ENCODE measurements around the gene DUSP3. TPM values are rescaled to one million over a fixed set of nuclear protein-coding genes. Genes with fewer than 3 reads are reported as not detected.

Gene DUSP3
- total RNA-seq, result 1 to 10 TPM; 8.3 to 8.6 TPM

DNA sequence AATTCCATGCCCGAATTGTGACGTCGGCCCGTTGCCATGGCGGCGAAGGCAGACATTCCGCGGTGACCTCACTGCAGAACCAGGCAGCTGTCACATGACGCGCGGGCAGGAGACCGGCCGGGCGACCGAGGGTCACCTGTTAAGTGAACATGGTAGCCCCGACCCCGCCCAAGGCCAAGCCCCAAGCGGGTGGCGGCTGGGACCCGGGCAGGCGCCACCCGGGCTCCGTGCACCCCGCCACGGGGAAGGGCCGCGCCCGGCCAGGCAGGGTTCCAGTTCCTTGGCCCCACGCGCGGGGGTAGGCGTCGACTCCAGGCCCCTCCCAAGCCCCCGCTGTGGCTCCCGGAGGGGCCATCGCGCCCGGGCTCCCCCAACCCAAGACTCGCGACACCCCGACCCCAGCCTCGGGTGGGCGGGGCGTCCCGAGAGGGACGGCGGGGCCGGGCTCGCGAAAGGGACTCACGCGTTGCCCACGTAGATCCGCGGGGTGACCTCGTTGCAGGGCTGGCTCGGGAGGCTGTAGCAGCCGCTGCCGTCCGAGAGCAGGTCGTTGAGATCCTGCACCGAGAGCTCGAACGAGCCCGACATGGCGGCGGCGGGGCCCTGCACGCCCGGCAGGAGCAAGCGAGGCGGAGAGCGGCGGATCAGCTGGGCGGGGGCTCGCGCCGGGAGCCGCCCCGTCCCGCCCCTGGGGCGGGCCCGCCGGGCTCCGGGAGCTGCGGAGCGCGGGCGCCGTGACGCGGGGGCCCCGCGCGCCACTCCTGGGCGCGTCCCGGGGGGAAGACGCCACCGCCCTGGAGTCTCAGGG lies at the start of gene DUSP3:
Gene DUSP3 (minus strand): TSS at position 641 of the 808 bp plus-strand sequence. CDS start 53 bp downstream, at position 588.
- peaks cover 40% of the 10 kb centered on the region for H3K27me3 Mint-ChIP-seq
- peak within 1 kb of the TSS; percentile 79 for H3K4me3 Mint-ChIP-seq
- ChIA-PET CTCF (interaction anchor here (1.9 kb wide), 1 partner anchor 12 kb away, joined by 22 read pairs; no protein-coding TSS in a partner anchor), POLR2A (no interaction called here)
- H3K36me3 Mint-ChIP-seq (ENCODE audit: low read depth), result no peaks in the 10 kb centered on the region
- peak within 1 kb of the TSS; percentile 64 for H3K27ac Mint-ChIP-seq
- H3K9me3 Mint-ChIP-seq, result no peaks in the 10 kb centered on the region
- peak; percentile 77 for DNase-seq
- H3K4me1 Mint-ChIP-seq, result peaks cover 6% of the 10 kb centered on the region

- no peaks in the 10 kb centered on the region for H3K9me3 Mint-ChIP-seq
These were observed 48.8 kb upstream of the DUSP3 start for GRCh38 chr17:43827596-43827995.

DNA sequence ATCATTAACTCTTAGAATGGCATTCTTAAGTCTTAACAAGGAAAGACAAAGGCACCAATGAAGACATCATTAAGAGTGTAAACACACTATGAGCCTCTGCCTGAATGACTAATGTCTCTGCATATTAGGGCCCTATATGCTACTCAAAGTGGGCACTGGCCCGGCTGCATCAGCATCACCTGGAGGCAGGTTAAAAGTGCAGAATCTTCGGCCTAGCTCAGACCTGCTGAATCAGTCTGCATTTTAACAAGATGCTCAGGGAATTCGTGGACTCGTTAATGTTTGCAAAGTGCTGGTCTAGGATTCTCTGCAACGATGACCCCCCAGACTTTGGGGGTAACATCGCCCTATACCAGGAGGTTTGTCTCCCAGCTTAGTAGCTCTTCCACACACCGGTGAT lies 47.4 kb upstream of the DUSP3 start:
- Mint-ChIP-seq H3K9me3 (no peaks in the 10 kb centered on the region), H3K4me1 (no peaks in the 10 kb centered on the region), H3K4me3 (no peak overlapping the region), H3K36me3 (ENCODE audit: low read depth) (no peaks in the 10 kb centered on the region), H3K27ac (no peak overlapping the region), H3K27me3 (peaks cover 10% of the 10 kb centered on the region)
- ChIA-PET CTCF (interaction anchor here (2.2 kb wide), 1 partner anchor 20 kb away, joined by 6 read pairs; the partner anchor contains the start of gene CD300LG), POLR2A (no interaction called here)
- DNase-seq, result no peak

More at GRCh38 chr17:43827596-43827995, 48.8 kb upstream of the DUSP3 start:
- Mint-ChIP-seq H3K27ac (no peak overlapping the region), H3K4me1 (peaks cover 5% of the 10 kb centered on the region), H3K27me3 (peaks cover 22% of the 10 kb centered on the region), H3K36me3 (ENCODE audit: low read depth) (no peaks in the 10 kb centered on the region), H3K4me3 (no peak overlapping the region)
- DNase-seq, result no peak
- ChIA-PET POLR2A (no interaction called here), CTCF (interaction anchor here (2.2 kb wide), 1 partner anchor 18 kb away, joined by 6 read pairs; the partner anchor contains the start of gene CD300LG)

GRCh38 chr17:43825567-43825966 lies 46.8 kb upstream of the DUSP3 start:
- Mint-ChIP-seq H3K9me3 (no peaks in the 10 kb centered on the region), H3K4me1 (no peaks in the 10 kb centered on the region), H3K4me3 (no peak overlapping the region), H3K27ac (no peak overlapping the region), H3K27me3 (peaks cover 4% of the 10 kb centered on the region), H3K36me3 (ENCODE audit: low read depth) (no peaks in the 10 kb centered on the region)
- ChIA-PET POLR2A (no interaction called here), CTCF (no interaction called here)
- no peak for DNase-seq

- no peaks in the 10 kb centered on the region for H3K9me3 Mint-ChIP-seq
- H3K4me3 Mint-ChIP-seq, result no peak overlapping the region
- H3K4me1 Mint-ChIP-seq, result no peaks in the 10 kb centered on the region
- DNase-seq, result no peak
- no peaks in the 10 kb centered on the region for H3K27me3 Mint-ChIP-seq
- no peak overlapping the region for H3K27ac Mint-ChIP-seq
- ChIA-PET CTCF (no interaction called here), POLR2A (no interaction called here)
- no peaks in the 10 kb centered on the region for H3K36me3 Mint-ChIP-seq (ENCODE audit: low read depth)
These were observed 44.7 kb upstream of the DUSP3 start for GRCh38 chr17:43823350-43824084.

DNA sequence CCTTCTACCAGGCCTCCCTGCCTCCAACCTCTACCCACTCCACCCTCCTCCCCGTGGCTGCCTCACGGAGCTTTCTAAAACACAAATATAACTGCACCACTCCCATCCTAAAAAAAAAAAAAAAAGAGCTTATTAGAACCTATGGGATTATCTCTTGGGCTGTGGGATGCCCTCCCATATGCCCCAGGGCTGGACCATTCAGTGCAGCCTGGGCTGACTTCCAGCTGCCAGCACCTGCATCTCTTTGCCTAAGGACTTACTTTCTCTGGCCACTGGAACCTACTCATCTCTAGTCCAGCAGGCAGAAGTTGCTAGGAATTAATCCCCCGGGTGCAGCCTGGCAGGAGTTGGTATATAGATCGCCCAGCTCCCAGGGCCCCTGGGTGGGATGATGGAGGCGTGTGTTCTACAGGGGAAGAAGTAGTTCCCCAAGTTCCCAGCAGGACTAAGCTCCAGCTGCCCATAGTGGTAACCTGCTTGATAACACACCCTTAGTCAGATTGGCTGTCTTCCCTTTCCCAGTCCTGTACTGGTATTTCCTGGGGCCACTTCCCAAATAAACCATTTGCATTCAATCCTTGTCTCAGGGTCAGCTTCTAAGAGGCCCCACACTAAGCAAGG lies 43.9 kb upstream of the DUSP3 start:
- ChIA-PET POLR2A (no interaction called here), CTCF (interaction anchor here (1.0 to 1.1 kb wide), 2 partner anchors 23 to 91 kb away, joined by 3 to 4 read pairs; no protein-coding TSS in a partner anchor)
- Mint-ChIP-seq H3K4me1 (no peaks in the 10 kb centered on the region), H3K27ac (no peak overlapping the region), H3K27me3 (no peaks in the 10 kb centered on the region), H3K36me3 (ENCODE audit: low read depth) (no peaks in the 10 kb centered on the region), H3K4me3 (no peak overlapping the region), H3K9me3 (no peaks in the 10 kb centered on the region)
- DNase-seq, result no peak

- H3K27me3 Mint-ChIP-seq, result no peaks in the 10 kb centered on the region
- DNase-seq, result no peak
- POLR2A ChIA-PET, result no interaction called here
- CTCF ChIA-PET, result no interaction called here
- H3K9me3 Mint-ChIP-seq, result no peaks in the 10 kb centered on the region
- no peaks in the 10 kb centered on the region for H3K4me1 Mint-ChIP-seq
- no peak overlapping the region for H3K4me3 Mint-ChIP-seq
- no peaks in the 10 kb centered on the region for H3K36me3 Mint-ChIP-seq (ENCODE audit: low read depth)
- H3K27ac Mint-ChIP-seq, result no peak overlapping the region
These were observed 42.0 kb upstream of the DUSP3 start for GRCh38 chr17:43820759-43821158.

DNA sequence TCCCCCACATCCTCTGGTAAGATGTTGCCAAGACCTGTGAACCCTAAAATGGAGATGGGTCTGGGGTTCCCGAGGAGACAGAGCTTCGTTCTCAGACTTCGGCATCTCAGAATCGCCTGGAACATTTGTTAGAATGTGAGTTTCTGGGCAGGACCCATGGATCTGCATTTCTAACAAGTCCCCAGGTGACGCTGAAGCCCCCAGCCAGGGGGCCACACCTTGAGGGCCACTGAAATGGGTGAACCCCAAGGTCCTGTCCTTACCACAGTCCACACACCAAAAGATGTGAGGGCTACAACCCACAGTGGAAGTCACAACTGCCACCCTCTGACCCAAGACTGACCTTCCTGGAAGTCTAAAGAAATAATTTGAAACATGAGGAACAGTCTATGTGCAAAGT lies 40.2 kb upstream of the DUSP3 start:
- no peak for DNase-seq
- ChIA-PET POLR2A (no interaction called here), CTCF (interaction anchor here (0.6 to 1.5 kb wide), 2 partner anchors 52 to 53 kb away, joined by 3 read pairs; no protein-coding TSS in a partner anchor)
- H3K4me1 Mint-ChIP-seq, result no peaks in the 10 kb centered on the region
- H3K36me3 Mint-ChIP-seq (ENCODE audit: low read depth), result no peaks in the 10 kb centered on the region
- H3K9me3 Mint-ChIP-seq, result no peaks in the 10 kb centered on the region
- H3K27me3 Mint-ChIP-seq, result no peaks in the 10 kb centered on the region
- H3K4me3 Mint-ChIP-seq, result no peak overlapping the region
- no peak overlapping the region for H3K27ac Mint-ChIP-seq

DNA sequence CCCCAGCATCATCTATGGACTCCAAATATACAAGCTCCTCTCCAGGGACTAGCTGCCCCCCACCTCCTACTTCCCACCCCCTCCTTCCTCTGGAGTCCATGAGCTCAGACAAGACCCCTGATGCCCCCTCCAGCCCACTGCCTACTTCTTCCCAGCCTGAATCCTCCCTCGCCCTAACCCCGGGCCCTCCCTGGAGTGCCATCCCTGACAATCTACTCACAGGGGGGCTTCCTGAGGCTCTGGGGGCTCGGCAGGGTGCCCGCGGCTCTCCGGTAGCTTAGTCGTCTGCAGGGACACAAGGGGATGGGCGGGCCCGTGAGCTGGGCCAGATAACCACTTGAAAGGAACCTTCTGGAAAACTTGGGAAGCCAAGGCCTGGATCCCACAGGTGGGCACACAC lies 39.0 kb upstream of the DUSP3 start:
- Mint-ChIP-seq H3K9me3 (no peaks in the 10 kb centered on the region), H3K27ac (no peak overlapping the region), H3K27me3 (no peaks in the 10 kb centered on the region), H3K4me1 (no peaks in the 10 kb centered on the region), H3K36me3 (ENCODE audit: low read depth) (no peaks in the 10 kb centered on the region), H3K4me3 (no peak overlapping the region)
- POLR2A ChIA-PET, result interaction anchor here (1.1 kb wide), 1 partner anchor 28 kb away, joined by 3 read pairs; no protein-coding TSS in a partner anchor
- CTCF ChIA-PET, result interaction anchor here (0.6 to 1.5 kb wide), 2 partner anchors 25 to 51 kb away, joined by 3 read pairs; no protein-coding TSS in a partner anchor
- no peak for DNase-seq

- CTCF ChIA-PET, result no interaction called here
These were observed 37.9 kb upstream of the DUSP3 start for GRCh38 chr17:43816336-43817320.

GRCh38 chr17:43814714-43815113 lies 35.9 kb upstream of the DUSP3 start:
- H3K36me3 Mint-ChIP-seq (ENCODE audit: low read depth), result no peaks in the 10 kb centered on the region
- H3K27me3 Mint-ChIP-seq, result peaks cover 6% of the 10 kb centered on the region
- ChIA-PET POLR2A (no interaction called here), CTCF (no interaction called here)
- H3K27ac Mint-ChIP-seq, result no peak overlapping the region
- no peak overlapping the region for H3K4me3 Mint-ChIP-seq
- no peaks in the 10 kb centered on the region for H3K9me3 Mint-ChIP-seq
- H3K4me1 Mint-ChIP-seq, result no peaks in the 10 kb centered on the region
- DNase-seq, result no peak

More at GRCh38 chr17:43816336-43817320, 37.9 kb upstream of the DUSP3 start:
- H3K4me3 Mint-ChIP-seq, result no peak overlapping the region
- H3K4me1 Mint-ChIP-seq, result no peaks in the 10 kb centered on the region
- peaks cover 4% of the 10 kb centered on the region for H3K27me3 Mint-ChIP-seq
- H3K9me3 Mint-ChIP-seq, result no peaks in the 10 kb centered on the region
- POLR2A ChIA-PET, result interaction anchor here (1.1 kb wide), 1 partner anchor 30 kb away, joined by 3 read pairs; no protein-coding TSS in a partner anchor
- no peak overlapping the region for H3K27ac Mint-ChIP-seq
- no peaks in the 10 kb centered on the region for H3K36me3 Mint-ChIP-seq (ENCODE audit: low read depth)
- no peak for DNase-seq

- DNase-seq, result no peak
- no peaks in the 10 kb centered on the region for H3K36me3 Mint-ChIP-seq (ENCODE audit: low read depth)
- ChIA-PET POLR2A (no interaction called here), CTCF (no interaction called here)
- no peak overlapping the region for H3K27ac Mint-ChIP-seq
- peaks cover 6% of the 10 kb centered on the region for H3K27me3 Mint-ChIP-seq
- H3K4me3 Mint-ChIP-seq, result no peak overlapping the region
- H3K9me3 Mint-ChIP-seq, result no peaks in the 10 kb centered on the region
- no peaks in the 10 kb centered on the region for H3K4me1 Mint-ChIP-seq
These were observed 35.2 kb upstream of the DUSP3 start for GRCh38 chr17:43814026-43814425.
